GM21381 (cell line): ENCODE results near the gene FMO4.
"Not testable (repeated sequence)": the region's sequence is repeated elsewhere in the genome, so short reads cannot be mapped to it uniquely, and the experiment has no call there.

Experiments used
- ATAC-seq: cut with Tn5 transposase; IDR thresholded peaks from one replicate; pipeline ENCODE4 v1.9.1; 2021; ENCODE audit warnings: mild to moderate bottlenecking, moderate library complexity; ENCODE audit not compliant: unreplicated experiment

The FMO4 gene

DNA sequence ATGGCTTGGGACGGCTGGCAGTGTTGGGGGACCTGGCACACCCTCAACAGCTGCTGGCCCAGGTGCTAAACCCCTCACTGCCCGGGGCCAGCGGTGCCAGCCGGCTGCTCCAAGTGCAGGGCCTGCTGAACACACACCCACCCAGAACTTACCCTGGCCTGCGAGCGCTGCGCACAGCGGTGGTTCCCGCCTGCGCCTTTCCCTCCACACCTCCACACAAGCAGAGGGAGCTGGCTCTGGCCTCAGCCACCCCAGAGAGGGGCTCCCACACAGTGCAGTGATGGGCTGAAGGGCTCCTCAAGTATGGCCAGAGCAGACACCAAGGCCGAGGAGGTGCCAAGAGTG is 67.9 kb downstream of the FMO4 start:
- ATAC-seq, result no peak

DNA sequence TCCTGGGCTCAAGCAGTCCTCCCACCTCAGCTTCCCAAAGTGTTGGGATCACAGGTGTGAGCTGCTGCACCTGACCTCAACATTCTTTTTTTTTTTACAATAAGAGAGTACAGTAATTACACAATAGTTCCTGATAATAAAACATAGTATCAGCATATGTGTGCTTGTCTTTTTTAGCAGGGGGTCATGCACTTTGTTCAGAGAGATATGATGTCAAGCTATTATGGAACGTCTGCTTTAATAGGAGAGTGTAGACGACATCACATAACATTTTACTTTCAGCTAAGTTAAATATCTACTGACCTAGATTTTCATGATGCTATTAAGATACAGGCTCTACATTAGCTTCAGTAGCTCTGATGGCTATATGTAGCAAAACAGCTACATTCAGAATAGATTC is 70.5 kb downstream of the FMO4 start:
- no peak for ATAC-seq

GRCh38 chr1:171389171-171389570 is 75.2 kb downstream of the FMO4 start:
- no peak for ATAC-seq

GRCh38 chr1:171390740-171391139 is 76.8 kb downstream of the FMO4 start:
- ATAC-seq, result not testable (repeated sequence)
